ENCODE results near the gene UNC45A.
"Not testable (repeated sequence)": the region's sequence is repeated elsewhere in the genome, so short reads cannot be mapped to it uniquely, and the experiment has no call there.

Gene UNC45A

GRCh38 chr15:90907051-90907660 is 27.9 kb upstream of the UNC45A start:
- TF ChIP-seq, protein P1, sequence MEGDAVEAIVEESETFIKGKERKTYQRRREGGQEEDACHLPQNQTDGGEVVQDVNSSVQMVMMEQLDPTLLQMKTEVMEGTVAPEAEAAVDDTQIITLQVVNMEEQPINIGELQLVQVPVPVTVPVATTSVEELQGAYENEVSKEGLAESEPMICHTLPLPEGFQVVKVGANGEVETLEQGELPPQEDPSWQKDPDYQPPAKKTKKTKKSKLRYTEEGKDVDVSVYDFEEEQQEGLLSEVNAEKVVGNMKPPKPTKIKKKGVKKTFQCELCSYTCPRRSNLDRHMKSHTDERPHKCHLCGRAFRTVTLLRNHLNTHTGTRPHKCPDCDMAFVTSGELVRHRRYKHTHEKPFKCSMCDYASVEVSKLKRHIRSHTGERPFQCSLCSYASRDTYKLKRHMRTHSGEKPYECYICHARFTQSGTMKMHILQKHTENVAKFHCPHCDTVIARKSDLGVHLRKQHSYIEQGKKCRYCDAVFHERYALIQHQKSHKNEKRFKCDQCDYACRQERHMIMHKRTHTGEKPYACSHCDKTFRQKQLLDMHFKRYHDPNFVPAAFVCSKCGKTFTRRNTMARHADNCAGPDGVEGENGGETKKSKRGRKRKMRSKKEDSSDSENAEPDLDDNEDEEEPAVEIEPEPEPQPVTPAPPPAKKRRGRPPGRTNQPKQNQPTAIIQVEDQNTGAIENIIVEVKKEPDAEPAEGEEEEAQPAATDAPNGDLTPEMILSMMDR (IDR thresholded peaks at IDR 0.05; ENCODE audit: control extremely low read depth, extremely low read depth, low read depth, missing control alignments), result no peak
- ChIA-PET CTCF (interaction anchor here (0.9 to 10.8 kb wide), 3 partner anchors 14 to 49 kb away, joined by 3 to 211 read pairs (median 3); partner anchors contain the start of genes HDDC3 and UNC45A), POLR2A (no interaction called here)
- DNase-seq (ENCODE audit: extremely low spot score), result no peak

DNA sequence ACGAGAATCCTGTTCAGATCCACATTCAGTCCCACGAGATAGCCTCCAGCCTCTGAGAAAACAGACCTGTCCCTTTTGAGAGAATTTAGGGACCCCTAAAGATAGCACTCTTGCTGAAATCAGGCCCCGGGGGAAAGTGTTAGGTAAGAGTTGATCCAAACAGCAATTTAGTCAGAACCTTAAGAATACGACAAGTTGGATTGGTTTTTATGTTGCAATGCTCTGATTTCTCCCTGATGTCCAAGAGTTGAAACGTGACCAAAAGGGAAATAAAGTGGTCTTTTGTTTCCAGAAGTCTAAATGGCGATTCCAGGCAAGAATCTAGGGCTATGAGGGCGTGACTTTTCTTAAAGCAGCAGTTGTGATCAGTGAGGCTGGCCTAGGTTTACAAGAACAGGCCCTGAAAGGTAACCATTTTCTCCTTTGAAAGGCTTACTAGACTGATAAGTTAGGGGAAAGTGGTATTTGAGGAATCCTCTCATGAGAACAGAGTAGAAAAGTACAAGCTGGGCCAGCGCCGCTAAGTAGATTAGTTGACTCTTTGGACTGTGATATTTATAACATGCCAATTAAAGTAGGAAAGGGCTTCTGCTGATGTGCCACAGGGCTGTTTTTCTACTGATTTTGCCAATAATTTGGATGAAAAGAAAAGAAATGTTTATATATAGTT is 27.1 kb upstream of the UNC45A start:
- ChIA-PET CTCF (interaction anchor here (1.0 to 10.8 kb wide), 3 partner anchors 25 to 49 kb away, joined by 3 to 211 read pairs (median 3); partner anchors contain the start of genes HDDC3 and UNC45A), POLR2A (no interaction called here)
- TF ChIP-seq, protein P1 (IDR thresholded peaks at IDR 0.05; ENCODE audit: control extremely low read depth, extremely low read depth, low read depth, missing control alignments), result no peak
- DNase-seq (ENCODE audit: extremely low spot score), result no peak

- POLR2A ChIA-PET; DNase-seq (ENCODE audit: extremely low spot score): not testable (repeated sequence)
- CTCF ChIA-PET, result interaction anchor here (0.9 to 1.1 kb wide), 3 partner anchors 23 to 24 kb away, joined by 3 to 4 read pairs (median 3); partner anchors contain the start of gene HDDC3
These were observed 25.6 kb upstream of the UNC45A start for GRCh38 chr15:90909449-90909848.

- TF ChIP-seq, protein P1 (IDR thresholded peaks at IDR 0.05; ENCODE audit: control extremely low read depth, extremely low read depth, low read depth, missing control alignments), result no peak
- ChIA-PET POLR2A (no interaction called here), CTCF (interaction anchor here (0.9 to 1.5 kb wide), 4 partner anchors 8 to 590 kb away, joined by 3 to 5 read pairs (median 4); partner anchors contain the start of gene HDDC3)
- no peak for DNase-seq (ENCODE audit: extremely low spot score)
These were observed 25.1 kb upstream of the UNC45A start for GRCh38 chr15:90909976-90910375.

DNA sequence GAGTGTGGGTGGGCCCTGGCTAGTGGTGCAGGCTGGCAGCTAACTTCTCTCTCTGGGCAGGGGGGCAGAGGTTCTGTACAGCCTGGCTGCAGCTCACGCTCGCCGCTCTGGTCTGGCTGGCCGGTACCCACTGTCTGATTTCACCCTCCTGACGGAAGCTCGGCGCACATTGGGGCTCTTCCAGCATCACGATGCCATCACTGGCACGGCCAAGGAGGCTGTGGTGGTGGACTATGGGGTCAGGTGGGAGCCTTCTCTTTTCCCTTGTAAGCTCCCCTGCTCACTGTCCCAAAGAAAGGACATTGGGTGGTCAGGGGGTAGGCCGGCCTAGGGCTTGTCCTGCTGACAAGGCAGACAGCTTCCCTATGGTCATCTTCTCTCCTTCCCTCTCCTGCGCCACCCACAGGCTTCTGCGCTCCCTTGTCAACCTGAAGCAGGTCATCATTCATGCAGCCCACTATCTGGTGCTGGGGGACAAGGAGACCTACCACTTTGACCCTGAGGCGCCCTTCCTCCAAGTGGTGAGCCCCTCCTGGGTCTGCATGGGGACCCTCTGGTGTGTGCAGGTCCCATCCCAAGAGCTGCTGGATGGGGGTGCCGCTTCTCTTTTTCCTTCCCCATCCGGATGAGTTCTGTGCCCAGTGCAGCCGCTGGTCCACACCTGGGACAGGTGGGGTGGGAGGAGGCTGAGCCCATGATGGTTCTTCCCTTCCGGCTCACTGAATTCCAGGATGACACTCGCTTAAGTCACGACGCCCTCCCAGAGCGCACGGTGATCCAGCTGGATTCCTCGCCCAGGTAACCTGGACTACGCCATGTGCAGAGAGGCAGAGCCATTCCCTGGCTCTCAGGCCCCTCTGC is 24.4 kb upstream of the UNC45A start:
- ChIA-PET POLR2A (no interaction called here), CTCF (interaction anchor here (0.9 to 2.1 kb wide), 5 partner anchors 8 to 591 kb away, joined by 3 to 5 read pairs (median 4); partner anchors contain the start of genes HDDC3 and MAN2A2)
- no peak for DNase-seq (ENCODE audit: extremely low spot score)
- TF ChIP-seq, protein P1 (IDR thresholded peaks at IDR 0.05; ENCODE audit: control extremely low read depth, extremely low read depth, low read depth, missing control alignments), result no peak

- TF ChIP-seq, protein P1 (IDR thresholded peaks at IDR 0.05; ENCODE audit: control extremely low read depth, extremely low read depth, low read depth, missing control alignments), result no peak
- ChIA-PET POLR2A (no interaction called here), CTCF (interaction anchor here (1.3 to 3.7 kb wide), 4 partner anchors 8 to 592 kb away, joined by 3 to 24 read pairs (median 5); partner anchors contain the start of genes HDDC3 and MAN2A2)
- DNase-seq (ENCODE audit: extremely low spot score), result no peak
These were observed 23.8 kb upstream of the UNC45A start for GRCh38 chr15:90911302-90911623.

Measured in GM10248 (cell line).